Medulla oblongata (tissue), 1 donor: ENCODE measurements around the gene LIPA.
"Not testable (repeated sequence)": the region's sequence is repeated elsewhere in the genome, so short reads cannot be mapped to it uniquely, and the experiment has no call there.

Experiments
- DNase-seq: peaks from one replicate; pipeline ENCODE4 v3.0.0-alpha.2; 2015; ENCODE audit errors: extremely low spot score

The LIPA gene

DNA sequence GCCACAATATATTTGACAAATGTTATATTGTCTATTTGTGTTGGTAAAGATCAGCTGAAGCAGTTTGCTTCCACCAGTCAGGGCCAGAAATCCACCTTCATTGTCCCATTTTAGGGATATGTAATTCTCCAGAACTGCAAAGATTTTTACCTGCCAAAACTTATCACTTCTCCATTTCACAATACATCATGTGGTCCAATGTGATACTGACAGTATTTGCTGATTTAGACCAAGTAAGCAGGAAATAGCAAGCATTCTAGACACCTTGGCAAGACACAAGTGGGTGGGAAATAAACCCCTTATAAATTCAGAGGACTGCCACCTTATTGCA, 18.5 kb upstream of the LIPA start:
- DNase-seq, result no peak

DNA sequence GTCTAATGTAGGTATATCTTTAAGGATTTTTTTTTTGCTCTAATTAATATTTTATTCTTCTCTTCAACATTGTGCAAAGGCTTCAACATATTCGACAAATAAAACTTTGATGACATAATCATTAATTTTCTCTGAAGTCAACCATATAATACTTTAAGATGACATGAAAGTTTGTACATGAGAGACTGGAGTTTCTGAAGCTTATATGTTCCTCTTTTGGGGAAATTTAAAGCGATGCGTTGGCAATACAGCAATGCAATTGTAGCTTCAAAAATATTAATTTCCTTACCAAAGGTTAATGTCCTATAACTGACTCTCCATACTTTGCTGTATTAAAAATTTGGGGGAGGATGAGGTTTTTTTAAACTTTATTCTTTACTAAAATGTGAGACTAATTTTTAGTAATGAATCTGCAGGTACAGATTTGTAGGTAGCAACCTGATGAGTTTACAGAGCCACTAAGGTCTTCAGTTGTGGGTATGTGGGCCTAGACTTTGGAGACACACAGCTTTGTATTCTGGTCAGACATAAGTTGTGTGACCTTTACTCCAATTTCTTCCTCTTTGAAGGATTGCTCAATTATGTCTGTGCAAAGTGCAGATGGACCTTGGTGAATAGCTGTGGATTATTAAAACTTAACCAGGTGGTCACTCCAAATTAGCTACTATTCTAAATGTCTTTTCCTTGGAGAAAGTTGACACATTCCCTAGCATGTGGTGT, 18.0 kb upstream of the LIPA start:
- DNase-seq, result no peak

- DNase-seq, result no peak
Measured at GRCh38 chr10:89266721-89267453, 15.3 kb upstream of the LIPA start.

DNA sequence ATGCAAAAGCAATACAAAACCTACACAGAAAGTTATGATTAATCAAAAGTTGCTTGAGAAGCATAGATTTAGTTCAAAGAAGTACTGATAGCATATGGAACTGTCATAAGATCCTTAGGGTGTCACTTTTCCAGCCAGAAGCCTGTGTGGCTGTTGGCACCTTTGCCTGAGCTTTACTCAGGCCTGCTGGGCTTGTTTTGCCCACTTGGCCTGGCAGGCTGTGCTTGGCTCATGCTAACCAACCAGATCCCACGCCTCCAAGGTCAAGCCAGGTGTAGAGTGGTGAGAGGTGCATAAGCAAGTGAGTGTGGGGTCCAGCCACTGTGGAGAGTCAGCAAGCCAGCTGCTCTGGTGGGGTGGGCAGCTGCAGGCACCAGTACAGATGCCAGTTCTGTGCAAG, 12.0 kb upstream of the LIPA start:
- no peak for DNase-seq

GRCh38 chr10:89263091-89263490, 11.5 kb upstream of the LIPA start:
- no peak for DNase-seq

DNA sequence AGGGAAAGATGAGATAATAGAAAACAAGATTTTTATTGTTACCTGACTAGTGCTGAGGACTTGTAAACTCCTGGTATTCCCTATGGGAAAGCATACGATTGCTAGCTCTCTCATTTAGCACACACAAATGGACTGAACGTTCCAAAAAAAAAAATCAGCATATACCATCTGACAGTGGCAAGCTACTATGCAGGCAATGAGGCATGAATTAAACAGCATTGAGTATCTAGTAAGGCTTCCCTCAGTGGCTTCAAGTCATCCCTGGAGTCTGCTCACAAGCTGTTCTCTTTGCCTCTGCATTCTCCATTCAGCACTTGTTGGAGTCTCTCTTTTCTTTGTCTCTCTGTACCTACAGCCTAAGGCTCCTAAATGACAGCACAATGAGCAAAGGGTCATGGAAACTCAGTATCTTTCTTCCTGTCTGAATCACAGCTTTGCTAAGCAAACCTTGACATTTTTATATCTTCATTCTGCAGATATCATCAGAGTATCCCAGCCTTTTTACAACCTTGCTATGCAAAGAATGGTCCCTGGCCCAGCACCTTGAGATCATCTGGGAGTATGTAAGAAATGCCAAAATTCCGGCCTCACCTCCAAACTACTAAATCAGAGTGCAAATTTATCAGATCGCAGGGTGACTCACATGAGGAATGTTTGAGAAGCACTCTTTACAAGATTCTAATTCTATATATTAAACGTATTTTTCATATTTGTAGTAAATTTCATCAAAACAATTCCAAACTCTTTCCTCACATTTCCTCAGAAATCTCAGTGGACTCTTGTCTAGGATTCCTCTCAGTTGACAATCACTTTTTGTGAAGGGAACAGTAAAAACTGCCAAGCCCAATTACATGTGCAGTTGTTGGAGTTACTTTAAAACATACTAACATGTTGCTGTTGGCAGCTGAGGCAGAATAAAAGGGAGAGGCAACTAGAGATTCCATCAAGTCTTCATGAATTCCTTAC, 10.8 kb upstream of the LIPA start:
- no peak for DNase-seq

DNA sequence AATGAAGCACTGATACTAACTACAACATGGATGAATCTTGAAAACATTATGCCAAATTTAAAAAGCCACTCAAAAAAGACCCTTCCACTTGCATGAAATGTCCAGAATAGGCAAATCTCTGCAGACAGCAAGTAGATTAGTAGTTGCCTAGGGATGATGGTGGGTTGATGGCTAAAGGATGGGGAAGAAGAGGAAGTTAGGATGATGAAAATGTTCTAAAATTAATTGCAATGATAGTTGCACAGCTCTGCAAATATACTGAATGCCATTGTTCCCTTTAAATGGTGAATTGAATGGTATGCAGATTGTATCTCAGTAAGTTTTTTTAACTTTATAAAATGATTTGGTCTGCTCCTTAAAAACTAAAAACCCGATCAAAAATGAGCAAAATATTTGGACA, 7.3 kb upstream of the LIPA start:
- no peak for DNase-seq

DNA sequence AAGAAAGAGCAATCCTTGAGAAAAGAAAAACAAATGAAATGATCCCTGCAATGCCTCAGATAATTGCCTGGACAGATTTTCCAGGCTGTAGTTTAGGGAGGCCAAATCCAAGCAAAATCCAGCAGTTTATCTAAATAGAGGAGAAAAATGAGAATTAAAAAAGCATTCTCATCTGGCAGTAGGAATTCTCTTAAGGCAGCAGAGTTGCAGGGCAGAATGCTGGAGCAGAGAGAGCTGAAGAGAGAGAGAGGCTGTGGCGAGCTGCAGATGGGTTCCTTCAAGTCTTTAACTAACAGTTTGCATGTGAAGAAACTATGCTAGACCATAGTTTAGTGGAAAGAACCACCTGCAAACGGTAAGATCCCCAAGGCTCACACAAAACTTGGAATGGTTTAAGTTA, 6.0 kb upstream of the LIPA start:
- DNase-seq, result no peak

- no peak for DNase-seq
Measured at GRCh38 chr10:89256962-89257361, 5.4 kb upstream of the LIPA start.

GRCh38 chr10:89256340-89256739, 4.8 kb upstream of the LIPA start:
- no peak for DNase-seq

- DNase-seq, result no peak
Measured at GRCh38 chr10:89255793-89256192, 4.2 kb upstream of the LIPA start.

- not testable (repeated sequence) for DNase-seq
Measured at GRCh38 chr10:89255091-89255579, 3.6 kb upstream of the LIPA start.

- DNase-seq, result no peak
Measured at GRCh38 chr10:89252225-89252585, 630 bp upstream of the LIPA start.

- no peak for DNase-seq
Measured at GRCh38 chr10:89250865-89251408, 638 bp downstream of the LIPA start.

DNA sequence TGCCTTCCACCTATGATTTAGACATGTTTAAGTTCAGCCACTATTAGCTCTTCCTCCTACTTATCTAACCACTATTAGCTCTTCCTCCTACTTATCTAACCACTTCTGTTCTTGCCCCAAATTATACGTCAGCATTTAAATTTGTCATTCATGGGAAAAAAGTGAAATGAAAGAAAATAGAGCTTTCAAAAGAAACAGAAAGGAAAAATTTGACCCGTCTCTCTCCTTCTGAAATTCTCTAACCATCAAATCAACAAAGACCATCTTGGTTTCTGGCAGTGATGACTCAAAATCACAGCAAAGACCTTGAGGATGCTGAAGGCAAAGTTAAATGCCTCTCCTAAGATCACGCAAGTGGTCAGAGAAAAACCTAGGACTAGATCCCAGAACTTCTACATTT, 2.6 kb downstream of the LIPA start:
- no peak for DNase-seq

GRCh38 chr10:89247623-89248022, 4.0 kb downstream of the LIPA start:
- not testable (repeated sequence) for DNase-seq

DNA sequence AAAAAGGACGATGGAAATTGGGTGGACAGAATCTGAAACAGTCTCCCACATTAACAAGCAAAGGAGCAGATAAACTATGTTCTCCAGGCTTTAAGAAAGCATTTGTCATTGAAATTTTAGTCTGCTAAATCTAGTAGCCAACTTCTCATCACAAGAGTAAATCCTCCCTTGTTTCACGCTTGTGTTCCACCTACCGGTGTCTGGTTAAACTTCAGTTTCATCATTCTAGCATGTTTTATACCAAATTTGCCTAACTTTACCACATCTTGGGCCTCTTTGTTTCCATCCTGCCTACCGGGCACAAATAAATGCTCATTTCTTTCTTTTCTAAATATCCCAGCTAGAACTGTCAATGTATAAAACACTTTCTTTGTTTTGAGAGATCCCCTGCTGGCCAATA, 5.8 kb downstream of the LIPA start:
- no peak for DNase-seq

DNA sequence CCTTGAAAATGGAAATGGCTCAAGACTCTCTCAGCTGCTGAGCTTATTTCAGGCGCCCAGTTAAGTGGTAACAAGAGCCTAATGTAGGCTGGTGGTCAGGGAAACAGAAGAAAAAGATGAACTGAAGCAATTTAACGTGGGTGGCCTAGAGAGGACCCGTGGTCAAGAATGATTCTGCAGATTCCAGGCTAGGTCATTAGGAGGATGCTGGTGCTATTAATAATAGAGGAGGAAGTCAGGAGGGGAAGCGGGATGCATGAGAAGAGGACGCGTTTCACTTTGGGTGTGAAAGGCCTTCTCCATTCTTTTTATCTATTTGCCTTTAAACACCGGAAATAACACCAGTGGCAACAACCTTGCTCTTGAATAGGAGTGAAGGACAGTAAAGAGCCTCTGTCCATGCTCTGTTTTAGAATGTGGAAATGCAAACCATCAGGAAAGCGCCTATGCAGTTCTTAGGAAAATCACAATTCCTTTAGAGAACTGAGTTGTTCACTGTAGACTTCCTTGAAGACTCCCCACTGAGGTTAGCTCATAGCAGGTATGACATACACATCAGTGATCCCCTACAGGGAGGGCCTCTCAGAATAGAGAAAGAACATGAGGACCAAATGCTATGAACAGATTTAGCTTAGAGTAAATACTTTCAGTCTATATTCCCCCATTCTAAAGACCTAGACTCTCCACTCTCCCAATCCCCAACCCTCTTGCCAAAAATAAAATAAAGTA, 8.6 kb downstream of the LIPA start:
- DNase-seq, result peak; percentile 76

DNA sequence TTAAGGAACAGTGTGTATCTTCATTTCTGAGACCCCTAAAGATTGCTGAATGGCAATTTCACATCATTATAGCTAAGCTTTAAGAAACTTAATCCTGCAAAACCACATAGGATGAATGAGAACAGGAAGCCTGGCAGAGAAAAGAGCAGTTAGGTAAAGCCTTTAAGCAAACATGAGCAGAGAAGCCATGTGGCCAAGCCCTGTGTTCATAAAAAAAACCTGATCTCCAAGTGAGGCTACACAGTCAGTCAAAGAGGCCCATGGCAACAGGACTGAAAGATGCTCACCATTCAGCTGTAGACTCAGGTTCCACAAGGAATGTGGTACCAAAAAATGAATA, 9.3 kb downstream of the LIPA start:
- no peak for DNase-seq

DNA sequence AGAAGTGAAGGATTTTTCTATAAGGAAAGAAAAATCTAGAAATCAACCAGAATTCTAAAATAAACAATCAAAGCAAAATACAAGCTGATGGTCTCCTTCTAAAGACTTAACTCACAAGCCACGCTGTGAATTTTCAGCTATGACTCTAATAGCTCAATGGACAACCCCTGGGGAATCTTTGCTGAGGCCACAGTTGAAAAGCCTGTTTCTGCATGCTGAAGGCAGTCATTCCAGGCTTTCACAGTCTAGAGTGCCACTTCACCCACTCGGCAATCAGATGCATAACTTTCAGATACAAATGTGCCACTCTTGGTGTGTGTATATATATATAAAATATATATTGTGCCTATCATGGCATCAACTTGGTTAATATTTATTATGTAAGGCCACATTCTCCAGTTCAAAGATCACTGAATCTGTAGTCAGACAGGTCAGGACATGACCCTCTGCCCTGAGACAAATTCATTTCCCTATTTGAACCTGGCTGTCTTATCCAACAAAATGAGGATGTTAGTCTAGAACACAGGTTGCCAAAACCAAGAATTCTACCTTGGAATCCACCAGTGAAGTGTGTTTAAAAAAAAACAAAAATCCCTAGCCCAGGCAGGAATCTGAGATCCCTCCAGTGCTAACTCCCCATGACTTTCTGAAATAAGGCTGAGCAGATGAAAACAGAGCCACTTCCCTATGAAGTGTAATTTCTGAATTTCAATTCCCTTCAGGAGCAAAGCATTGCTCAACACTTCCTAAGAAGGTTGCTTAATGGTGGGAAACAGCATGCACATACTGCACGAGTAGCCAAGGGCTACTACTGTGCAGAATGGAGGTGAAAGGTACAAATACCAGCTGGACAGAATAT, 9.9 kb downstream of the LIPA start:
- no peak for DNase-seq

DNA sequence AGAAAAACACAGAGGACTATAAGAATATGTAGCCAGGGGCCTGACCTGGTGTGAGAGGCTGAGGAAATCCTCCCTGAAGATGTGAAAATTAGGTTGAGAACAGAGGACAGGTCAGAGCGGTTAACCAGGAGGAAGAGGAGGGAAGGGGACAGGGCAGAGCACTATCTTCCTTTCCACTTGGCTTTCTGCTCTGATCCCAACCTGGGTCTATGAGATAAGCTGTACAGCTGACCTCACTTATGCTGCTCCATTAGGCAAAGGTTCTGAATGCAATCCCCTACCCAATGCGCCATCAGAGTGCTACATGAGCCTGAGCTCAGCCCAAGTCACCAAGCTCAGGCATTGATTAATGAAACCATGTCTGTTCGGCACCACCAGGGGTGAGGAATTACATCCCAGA, 10.5 kb downstream of the LIPA start:
- no peak for DNase-seq
